ENCODE measurements around the gene NFKBIE. TPM values are rescaled to one million over a fixed set of nuclear protein-coding genes. Genes with fewer than 3 reads are reported as not detected.
A peak's percentile ranks its signal among the peaks of the same experiment; 100 is the strongest.

NFKBIE gene
- total and polyA plus RNA-seq, 9 of the 15 experiments (the other 6 are each of a cell fraction or from before 2014, with no cell fraction given) = 2.1 to 16.4 (median 11.7) TPM

DNA sequence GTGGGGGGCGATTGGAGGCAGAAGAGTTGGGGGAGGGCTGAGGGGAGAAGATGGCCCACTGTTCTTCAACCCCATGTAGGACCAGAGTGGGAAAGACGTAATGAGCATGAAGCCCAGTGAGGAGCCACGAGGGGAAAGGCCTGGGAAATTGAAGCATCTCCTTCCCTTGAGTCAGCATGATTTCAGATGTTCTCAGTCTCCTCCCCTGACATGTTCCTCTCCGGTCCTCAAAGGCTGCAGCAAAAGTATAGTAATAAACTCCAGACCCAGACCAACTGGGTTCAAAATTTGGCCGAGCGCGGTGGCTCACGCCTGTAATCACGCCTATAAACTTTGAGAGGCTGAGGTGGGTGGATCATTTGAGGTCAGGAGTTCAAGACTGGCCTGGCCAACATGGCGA is 1.9 kb upstream of the NFKBIE start:
- Histone ChIP-seq H3K4me1 (replicated peaks in 1 of 2; ENCODE audit: control insufficient read depth in 2 of 2, insufficient read depth in 2 of 2, low read length in 2 of 2) (peaks cover 19 to 35% of the 10 kb centered on the region in 2 experiments; a peak in 4 of 5 replicates), H3K9me1 (ENCODE audit: control insufficient read depth, insufficient read depth, low read length) (no peaks in the 10 kb centered on the region), H3K79me2 (ENCODE audit: control insufficient read depth, insufficient read depth, low read length) (peaks cover 17% of the 10 kb centered on the region), H3K27ac (ENCODE audit: extremely low read depth, low read depth, low read length) (no peak overlapping the region), H4K20me1 (replicated peaks; ENCODE audit: control insufficient read depth, insufficient read depth, low read length) (peaks cover 3% of the 10 kb centered on the region; the same call in 1 of the 2 replicates), H2AFZ (ENCODE audit: low read depth, low read length) (0 out of 2 replicates have a peak overlapping the region, but pooled peaks have one; percentile 16), H3K4me2 (ENCODE audit: insufficient read depth, low read length) (no peak overlapping the region), H3K27me3 (ENCODE audit: control insufficient read depth in 2 of 2, insufficient read depth in 2 of 2, low read length in 2 of 2) (peaks cover 29% of the 10 kb centered on the region in 2 experiments), H3K9ac (ENCODE audit: insufficient read depth in 1 of 2, low read depth in 2 of 2, low read length in 2 of 2) (no peak overlapping the region), H3K36me3 (ENCODE audit: control insufficient read depth, insufficient read depth, low read length) (peaks cover 7% of the 10 kb centered on the region; the same call in 1 of the 3 replicates), H3K9me3 (replicated peaks; ENCODE audit: control insufficient read depth, insufficient read depth, low read depth, low read length) (no peaks in the 10 kb centered on the region), H3K4me3 (no peak overlapping the region)
- TF ChIP-seq ZNF316 (IDR thresholded peaks at IDR 0.05) (0 out of 2 replicates have a peak, but pooled peaks have one; percentile 14), SMARCA5 (IDR thresholded peaks at IDR 0.05) (no peak)
- ChIA-PET CTCF (ENCODE audit: low intra/inter-chr PET ratio) (interaction anchor here (0.7 to 4.6 kb wide), 4 partner anchors 31 to 189 kb away, joined by 3 to 61 read pairs (median 4); no protein-coding TSS in a partner anchor), POLR2A (interaction anchor here (0.6 to 8.2 kb wide), 5 partner anchors 11 to 194 kb away, joined by 3 to 69 read pairs (median 4); partner anchors contain the start of gene HSP90AB1)
- DNase-seq (ENCODE audit: extremely low read depth in 1 of 4, low spot score in 3 of 4) (no peak), FAIRE-seq (no peak), ATAC-seq (no peak)
- intact Hi-C loops (cut with micrococcal nuclease) (loop anchor here (5.0 kb wide), 1 partner anchor 170 kb away; no protein-coding TSS in a partner anchor), in situ Hi-C loops (cut with MboI) (loop anchor here (5.0 kb wide), 1 partner anchor 75 kb away; the partner anchor contains the start of gene SPATS1)
- no TSS peak for BruUV-seq (replicated peaks)
- WGBS (ENCODE audit: insufficient coverage, low coverage, missing lambda C conversion rate) = 29% methylated on average over 10 of the region's 10 CpGs

DNA sequence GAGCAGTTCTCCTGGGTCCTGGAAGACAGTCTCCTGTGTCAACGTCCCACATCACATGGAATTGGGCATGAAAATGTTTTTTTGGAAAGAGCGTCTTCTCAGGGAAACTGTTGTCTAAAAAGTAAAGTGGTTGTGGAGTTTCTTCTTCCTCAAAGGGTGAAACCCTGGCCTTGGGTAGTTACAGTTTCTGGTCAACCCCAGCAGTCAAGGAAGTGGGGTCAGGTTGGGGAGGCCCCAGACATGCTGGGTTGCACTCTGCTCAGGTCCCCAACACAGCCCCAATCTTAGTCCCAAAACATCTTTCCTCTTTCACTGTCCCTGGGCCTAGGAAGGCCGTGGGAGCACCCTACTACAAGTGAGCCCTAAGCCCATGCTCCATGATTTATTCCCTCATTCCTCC is 996 bp upstream of the NFKBIE start:
- FAIRE-seq (no peak), DNase-seq (ENCODE audit: extremely low read depth in 1 of 4, low spot score in 3 of 4) (no peak), ATAC-seq (no peak)
- BruUV-seq (replicated peaks) = no TSS peak
- Histone ChIP-seq H2AFZ (ENCODE audit: low read depth, low read length) (peak overlapping the region; percentile 86; the same call in 1 of the 2 replicates), H3K4me1 (replicated peaks in 1 of 2; ENCODE audit: control insufficient read depth in 2 of 2, insufficient read depth in 2 of 2, low read length in 2 of 2) (peaks cover 19 to 39% of the 10 kb centered on the region in 2 experiments; a peak in 4 of 5 replicates), H3K9ac (ENCODE audit: insufficient read depth in 1 of 2, low read depth in 2 of 2, low read length in 2 of 2) (no peak overlapping the region), H3K27ac (ENCODE audit: extremely low read depth, low read depth, low read length) (no peak overlapping the region), H4K20me1 (replicated peaks; ENCODE audit: control insufficient read depth, insufficient read depth, low read length) (peaks cover 3% of the 10 kb centered on the region; the same call in 1 of the 2 replicates), H3K79me2 (ENCODE audit: control insufficient read depth, insufficient read depth, low read length) (peaks cover 17% of the 10 kb centered on the region), H3K9me1 (ENCODE audit: control insufficient read depth, insufficient read depth, low read length) (no peaks in the 10 kb centered on the region), H3K4me2 (ENCODE audit: insufficient read depth, low read length) (no peak overlapping the region), H3K4me3 (no peak overlapping the region), H3K27me3 (ENCODE audit: control insufficient read depth in 2 of 2, insufficient read depth in 2 of 2, low read length in 2 of 2) (peaks cover 20 to 22% of the 10 kb centered on the region in 2 experiments), H3K36me3 (ENCODE audit: control insufficient read depth, insufficient read depth, low read length) (peaks cover 16% of the 10 kb centered on the region; the same call in 1 of the 3 replicates), H3K9me3 (replicated peaks; ENCODE audit: control insufficient read depth, insufficient read depth, low read depth, low read length) (no peaks in the 10 kb centered on the region)
- in situ Hi-C loops (cut with MboI) (loop anchor here (5.0 kb wide), 1 partner anchor 76 kb away; the partner anchor contains the start of gene SPATS1), intact Hi-C loops (cut with micrococcal nuclease) (loop anchor here (5.0 kb wide), 1 partner anchor 169 kb away; no protein-coding TSS in a partner anchor)
- POLR2A ChIA-PET = interaction anchor here (8.2 kb wide), 1 partner anchor 19 kb away, joined by 69 read pairs; the partner anchor contains the start of gene HSP90AB1
- 47% methylated on average over 3 of the region's 3 CpGs for WGBS (ENCODE audit: insufficient coverage, low coverage, missing lambda C conversion rate)
- CTCF ChIA-PET (ENCODE audit: low intra/inter-chr PET ratio) = interaction anchor here (4.6 kb wide), 1 partner anchor 72 kb away, joined by 61 read pairs; no protein-coding TSS in a partner anchor
- TF ChIP-seq OTX1 (CRISPR knock-in tag; IDR thresholded peaks at IDR 0.05) (no peak), ZNF318 (IDR thresholded peaks at IDR 0.05; ENCODE audit: borderline replicate concordance in 1 of 2, low read depth in 1 of 2) (no peak), ZNF134 (CRISPR knock-in tag; conservative IDR thresholded peaks at IDR 0.05) (no peak), ZNF717 (CRISPR knock-in tag; IDR thresholded peaks at IDR 0.05) (no peak), RBM34 (IDR thresholded peaks at IDR 0.05; ENCODE audit: borderline replicate concordance, insufficient read depth, low read length) (no peak)
